ENCODE results near the gene CTU2.

- TF ChIP-seq TSHZ2 (CRISPR knock-in tag; IDR thresholded peaks at IDR 0.05) = no peak
- no peak for TF ChIP-seq POU6F1 (CRISPR knock-in tag; IDR thresholded peaks at IDR 0.05; ENCODE audit: borderline replicate concordance, low read depth)
- TF ChIP-seq TCF4 (CRISPR knock-in tag; IDR thresholded peaks at IDR 0.05; ENCODE audit: borderline replicate concordance) = no peak
- TF ChIP-seq CSRNP3 (CRISPR knock-in tag; IDR thresholded peaks at IDR 0.05) = no peak
- TF ChIP-seq GLIS3 (CRISPR knock-in tag; IDR thresholded peaks at IDR 0.05) = no peak
- TF ChIP-seq ESRRG (CRISPR knock-in tag; IDR thresholded peaks at IDR 0.05) = no peak
- TF ChIP-seq ZNF70 (CRISPR knock-in tag; IDR thresholded peaks at IDR 0.05) = no peak
- TF ChIP-seq ZFP30 (CRISPR knock-in tag; IDR thresholded peaks at IDR 0.05) = no peak
- TF ChIP-seq ZNF8 (CRISPR knock-in tag; IDR thresholded peaks at IDR 0.05) = no peak
- no peak for TF ChIP-seq CREB5 (CRISPR knock-in tag; IDR thresholded peaks at IDR 0.05; ENCODE audit: low read depth)
- no peak for TF ChIP-seq TOX (CRISPR knock-in tag; IDR thresholded peaks at IDR 0.05; ENCODE audit: borderline replicate concordance)
- no peak for TF ChIP-seq PATZ1 (CRISPR knock-in tag; IDR thresholded peaks at IDR 0.05; ENCODE audit: borderline replicate concordance)
- no peak for TF ChIP-seq RARB (CRISPR knock-in tag; IDR thresholded peaks at IDR 0.05)
These were observed 29.3 kb downstream of the CTU2 start for GRCh38 chr16:88735616-88736015.
